Endothelial cell of umbilical vein (primary cell): ENCODE results near the gene EIF3C. TPM values are rescaled to one million over a fixed set of nuclear protein-coding genes. Genes with fewer than 3 reads are reported as not detected.
"Not testable (repeated sequence)": the region's sequence is repeated elsewhere in the genome, so short reads cannot be mapped to it uniquely, and the experiment has no call there.

Experiments
- BruUV-seq: library from RNA; stranded (reverse); fragments of 400-500 nt; replicated peaks from 2 replicates; lab custom pipeline; 2021; lab: Mats Ljungman, UMichigan
- CTCF ChIA-PET: fragments of 300-600, 350-600 bp; sonication (Branson Sonifier 250); formaldehyde crosslinking; loops from one replicate; lab custom pipeline; 2021; ENCODE audit warnings: antibody characterized with exemption, inconsistent platforms; lab: Charles Lee
- POLR2A ChIA-PET: fragments of 300-600, 350-600 bp; sonication (Branson Sonifier 250); formaldehyde crosslinking; loops from one replicate; lab custom pipeline; 2021; ENCODE audit warnings: antibody characterized with exemption, inconsistent platforms; lab: Charles Lee
- DNase-seq: peaks from one replicate; pipeline ENCODE4 v3.0.0-alpha.2; 2011; ENCODE audit warnings: low read depth, low spot score
- FAIRE-seq: peaks from 2 replicates; lab custom pipeline; 2011; peaks lifted over from hg19 to GRCh38; lab: Jason Lieb, UNC
- H2AFZ ChIP-seq: 2 replicates; pipeline ENCODE4 v1.6.0; 2012; ENCODE audit warnings: low read depth, low read length, control low read depth, inconsistent platforms
- H3K27ac ChIP-seq: 2 replicates; pipeline ENCODE4 v1.5.1; 2011; ENCODE audit warnings: low read depth, mild to moderate bottlenecking, control low read depth, low read length, moderate library complexity; ENCODE audit not compliant: insufficient read depth
- H3K27me3 ChIP-seq, 2 experiments: 2 replicates each; pipeline versions ENCODE4 v1.6.0 to v1.6.1; 2011; ENCODE audit warnings: low read length in 2 of 2, mixed read lengths in 1 of 2; ENCODE audit not compliant: control insufficient read depth in 2 of 2, insufficient read depth in 2 of 2
- H3K36me3 ChIP-seq, 2 experiments: 2 replicates in 1 of 2; 3 replicates in 1 of 2; pipeline ENCODE4 v1.5.1; 2011; ENCODE audit warnings: low read length in 2 of 2, mild to moderate bottlenecking in 1 of 2, moderate library complexity in 1 of 2; ENCODE audit not compliant: control insufficient read depth in 2 of 2, insufficient read depth in 2 of 2; ENCODE audit errors: extremely low read depth in 1 of 2
- H3K4me1 ChIP-seq: 3 replicates; pipeline ENCODE4 v1.5.1; 2011; ENCODE audit warnings: mild to moderate bottlenecking, low read length; ENCODE audit not compliant: control insufficient read depth, insufficient read depth; ENCODE audit errors: extremely low read depth
- H3K4me2 ChIP-seq: 2 replicates; pipeline ENCODE4 v1.6.1; 2011; ENCODE audit warnings: low read length, control low read depth, mixed read lengths; ENCODE audit not compliant: insufficient read depth
- H3K4me3 ChIP-seq, 3 experiments: fragments of 200-600 bp in 1 of 3; sonication (generic), shearing (Covaris generic) in 1 of 3; replicated peaks in 1 of 3; 2 replicates each; pipeline ENCODE4 v1.5.1; 2011 to 2016; ENCODE audit warnings: control low read depth in 3 of 3, low read length in 3 of 3, mild to moderate bottlenecking in 2 of 3, inconsistent platforms in 1 of 3, low read depth in 1 of 3, moderate library complexity in 1 of 3; ENCODE audit not compliant: insufficient read depth in 1 of 3
- H3K79me2 ChIP-seq: 2 replicates; pipeline ENCODE4 v1.6.0; 2012; ENCODE audit warnings: low read length, inconsistent platforms; ENCODE audit not compliant: control insufficient read depth, insufficient read depth
- H3K9ac ChIP-seq: replicated peaks from 2 replicates; pipeline ENCODE3; 2011; ENCODE audit warnings: low read length, control low read depth; ENCODE audit not compliant: insufficient read depth; ENCODE audit errors: extremely low read depth
- H3K9me1 ChIP-seq: replicated peaks from 3 replicates; pipeline ENCODE4 v1.6.0; 2011; ENCODE audit warnings: mild to moderate bottlenecking, low read length; ENCODE audit not compliant: control insufficient read depth, insufficient read depth; ENCODE audit errors: extremely low read depth
- H3K9me3 ChIP-seq: replicated peaks from 2 replicates; pipeline ENCODE4 v1.5.1; 2012; ENCODE audit warnings: low read length, inconsistent platforms; ENCODE audit not compliant: control insufficient read depth, insufficient read depth
- H4K20me1 ChIP-seq: replicated peaks from 2 replicates; pipeline ENCODE3; 2011; ENCODE audit warnings: mild to moderate bottlenecking, low read length; ENCODE audit not compliant: control insufficient read depth, insufficient read depth; ENCODE audit errors: extremely low read depth
- dilution Hi-C: fragments of 300-500 bp; cut with MboI; formaldehyde crosslinking; loops from one replicate; pipeline ENCODE4 v1.15.0; 2019; ENCODE audit warnings: low sequenced_read_pairs; ENCODE audit not compliant: extremely low pct_ligation_motif_present
- intact Hi-C: fragments of 100-400 bp; cut with micrococcal nuclease; formaldehyde crosslinking; loops from one replicate; pipeline ENCODE4 v1.10.0; 2022
- polyA plus RNA-seq, 4 experiments: library from polyadenylated mRNA; depleted of rRNA in 3 of 4; stranded (reverse) in 3 of 4; unstranded in 1 of 4; fragments of >200 nt; gene quantifications; 2 replicates each; pipeline versions ENCODE4 v1.2.1 to v1.2.3, GENCODE V29; 2011 to 2012; ENCODE audit warnings: missing spikeins in 1 of 4
- total RNA-seq: library from RNA; stranded (reverse); gene quantifications from 2 replicates; pipeline ENCODE4 v1.2.3, GENCODE V29; 2021

The EIF3C gene
- total and polyA plus RNA-seq, 2 donors (not counting 3 experiments of a cell fraction or from before 2014, with no cell fraction given): 417 to 669 TPM

- FAIRE-seq, BruUV-seq, DNase-seq, H3K9me1 ChIP-seq, H3K4me1 ChIP-seq, dilution Hi-C loops, H3K9ac ChIP-seq, H2AFZ ChIP-seq, H3K27ac ChIP-seq, POLR2A ChIA-PET, H3K4me2 ChIP-seq, H3K36me3 ChIP-seq, H3K79me2 ChIP-seq, intact Hi-C loops, CTCF ChIA-PET, H4K20me1 ChIP-seq, H3K4me3 ChIP-seq, H3K27me3 ChIP-seq, H3K9me3 ChIP-seq: not testable (repeated sequence)
These were observed 7.0 kb upstream of the EIF3C start for GRCh38 chr16:28704246-28704645.

- H4K20me1 ChIP-seq, H3K4me1 ChIP-seq, FAIRE-seq, H3K27ac ChIP-seq, DNase-seq, H3K4me2 ChIP-seq, H3K9ac ChIP-seq, H3K9me1 ChIP-seq, H2AFZ ChIP-seq, CTCF ChIA-PET, POLR2A ChIA-PET, dilution Hi-C loops, H3K9me3 ChIP-seq, intact Hi-C loops, H3K36me3 ChIP-seq, H3K27me3 ChIP-seq, BruUV-seq, H3K79me2 ChIP-seq, H3K4me3 ChIP-seq: not testable (repeated sequence)
These were observed 11.8 kb downstream of the EIF3C start for GRCh38 chr16:28722852-28723650.

- intact Hi-C loops, CTCF ChIA-PET, H3K36me3 ChIP-seq, H3K27ac ChIP-seq, dilution Hi-C loops, H3K4me1 ChIP-seq, H3K9ac ChIP-seq, H3K4me2 ChIP-seq, H3K79me2 ChIP-seq, BruUV-seq, H3K27me3 ChIP-seq, H3K4me3 ChIP-seq, H2AFZ ChIP-seq, DNase-seq, H3K9me3 ChIP-seq, H3K9me1 ChIP-seq, POLR2A ChIA-PET, H4K20me1 ChIP-seq: not testable (repeated sequence)
- peak; percentile 99 for FAIRE-seq
These were observed 20.0 kb downstream of the EIF3C start for GRCh38 chr16:28731253-28731652.

- H4K20me1 ChIP-seq, H3K9me3 ChIP-seq, CTCF ChIA-PET, H3K4me3 ChIP-seq, H3K4me2 ChIP-seq, H2AFZ ChIP-seq, H3K9me1 ChIP-seq, DNase-seq, BruUV-seq, H3K4me1 ChIP-seq, H3K9ac ChIP-seq, H3K79me2 ChIP-seq, POLR2A ChIA-PET, H3K27me3 ChIP-seq, H3K36me3 ChIP-seq, dilution Hi-C loops, intact Hi-C loops: not testable (repeated sequence)
- FAIRE-seq: peak; percentile 98
- peak overlapping the region; percentile 61 for H3K27ac ChIP-seq
These were observed 21.3 kb downstream of the EIF3C start for GRCh38 chr16:28732455-28733124.
